ELR (cell line): ENCODE results near the gene C10orf53.

Source experiments
- DNase-seq: peaks from one replicate; pipeline ENCODE4 v3.0.0-alpha.2; 2015; ENCODE audit warnings: low read depth

C10orf53 gene, protein sequence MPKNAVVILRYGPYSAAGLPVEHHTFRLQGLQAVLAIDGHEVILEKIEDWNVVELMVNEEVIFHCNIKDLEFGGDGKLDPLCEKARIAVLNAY

DNA sequence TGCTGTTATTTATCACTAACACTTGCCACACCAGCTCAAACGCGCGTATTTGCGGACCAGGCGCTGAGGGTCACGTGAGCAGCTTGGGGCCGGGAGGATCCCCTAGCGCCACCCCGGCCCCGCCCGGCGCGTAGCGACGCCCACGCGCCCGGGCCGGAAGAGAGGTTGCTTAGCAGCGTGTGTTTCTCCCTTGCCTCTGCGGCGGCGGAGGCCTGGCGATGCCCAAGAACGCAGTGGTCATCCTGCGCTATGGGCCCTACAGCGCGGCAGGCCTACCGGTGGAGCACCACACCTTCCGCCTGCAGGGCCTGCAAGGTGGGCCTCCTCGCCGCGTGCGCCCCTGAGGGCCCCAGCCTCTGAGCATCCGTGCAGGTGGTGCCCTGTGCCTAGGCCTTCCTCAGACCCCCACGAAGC, at the start of gene C10orf53:
C10orf53 (plus strand) TSS at position 172 of the 414 bp plus-strand sequence; CDS start at position 219, 47 bp downstream.
- DNase-seq = no peak

DNA sequence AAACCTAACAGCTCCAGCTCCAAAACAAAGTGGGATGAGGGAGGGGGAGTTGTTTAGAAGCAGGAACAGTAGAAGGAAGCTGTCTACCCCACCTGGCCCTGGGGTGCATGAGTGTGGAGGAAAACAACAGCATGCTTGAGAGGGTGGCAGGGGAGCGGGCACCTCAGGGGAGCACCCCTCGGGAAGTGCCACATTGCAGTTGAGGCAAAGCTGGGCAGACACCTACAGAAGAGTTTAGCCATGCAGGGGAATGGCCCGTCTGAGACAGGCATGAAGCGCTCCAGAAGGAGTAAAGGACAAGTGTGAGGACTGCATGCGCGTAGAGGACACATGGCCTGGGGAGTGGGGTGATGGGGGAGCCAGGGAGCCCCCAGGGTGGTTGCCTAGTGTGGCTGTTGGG, 47.5 kb upstream of the C10orf53 start:
- DNase-seq = no peak

DNA sequence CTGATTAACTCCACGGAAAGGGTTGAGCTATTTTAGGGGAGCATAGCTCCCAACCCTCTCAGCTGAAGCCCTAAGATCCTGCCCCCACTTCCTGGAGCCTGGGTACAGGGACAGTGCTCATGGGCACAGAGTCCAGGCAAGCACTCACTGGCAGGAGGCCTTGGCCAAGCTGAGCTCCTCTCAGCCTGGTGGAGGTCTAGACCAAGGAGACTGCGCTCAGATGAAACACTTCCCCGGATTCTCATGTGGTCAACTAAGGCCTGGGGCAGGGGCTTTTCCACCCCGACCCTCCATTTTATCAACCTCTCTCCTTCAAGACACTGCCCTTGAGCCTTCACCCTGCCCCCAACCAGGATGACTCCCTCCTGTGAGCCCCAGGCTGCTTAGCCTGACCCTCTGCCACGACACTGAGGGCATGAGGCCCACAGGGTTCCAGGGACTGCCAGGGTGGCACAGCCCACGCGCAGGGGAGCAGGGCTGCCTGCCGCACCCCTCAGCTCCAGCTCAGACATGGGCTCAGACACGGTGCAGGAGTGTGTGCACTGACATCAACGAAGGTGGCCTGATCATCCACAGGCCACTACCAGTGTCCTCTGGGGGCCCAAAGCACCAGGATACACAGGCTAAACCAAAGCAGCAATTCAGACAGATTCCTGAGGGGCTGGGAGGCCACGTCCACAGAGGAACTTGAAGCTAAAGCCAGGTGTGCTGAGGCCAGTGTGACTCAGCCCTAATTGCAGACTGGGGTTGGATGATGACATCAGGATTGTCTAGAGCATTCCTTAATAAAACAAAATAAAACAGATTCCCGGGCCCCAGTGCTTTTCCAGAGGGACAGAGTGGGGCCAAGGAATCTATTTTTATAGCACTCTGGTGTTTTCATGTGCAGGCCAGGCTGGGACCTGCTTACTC, 46.8 kb upstream of the C10orf53 start:
- no peak for DNase-seq

- DNase-seq = no peak
Measured at GRCh38 chr10:49633327-49634068, 46.0 kb upstream of the C10orf53 start.

- DNase-seq = no peak
Measured at GRCh38 chr10:49634069-49634660, 45.3 kb upstream of the C10orf53 start.

- no peak for DNase-seq
Measured at GRCh38 chr10:49642311-49642710, 37.1 kb upstream of the C10orf53 start.

- DNase-seq = no peak
Measured at GRCh38 chr10:49643241-49644034, 36.0 kb upstream of the C10orf53 start.

- DNase-seq = no peak
Measured at GRCh38 chr10:49644035-49644646, 35.3 kb upstream of the C10orf53 start.

GRCh38 chr10:49645417-49645816, 34.0 kb upstream of the C10orf53 start:
- no peak for DNase-seq

GRCh38 chr10:49645871-49646870, 33.3 kb upstream of the C10orf53 start:
- DNase-seq = no peak

DNA sequence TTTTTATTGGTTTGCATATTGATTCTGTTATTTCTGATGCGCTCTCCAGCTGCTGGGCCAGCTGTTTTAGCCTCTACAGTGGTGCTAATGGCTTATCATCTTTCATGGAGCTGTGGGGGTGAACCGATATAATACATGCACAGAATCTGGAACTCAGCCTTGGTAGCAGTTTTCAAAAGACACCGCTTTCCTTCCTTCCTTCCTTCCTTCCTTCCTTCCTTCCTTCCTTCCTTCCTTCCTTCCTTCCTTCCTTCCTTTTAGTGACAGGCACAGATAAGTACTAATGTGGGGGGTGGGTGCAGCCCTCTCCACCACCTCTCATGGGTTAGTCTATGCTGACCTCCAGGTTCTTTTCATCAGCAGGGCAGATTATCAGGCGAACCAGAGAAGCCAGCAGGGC, 31.9 kb upstream of the C10orf53 start:
- DNase-seq = no peak

- DNase-seq = no peak
Measured at GRCh38 chr10:49647985-49648795, 31.3 kb upstream of the C10orf53 start.

- peak; percentile 31 for DNase-seq
Measured at GRCh38 chr10:49649294-49649693, 30.2 kb upstream of the C10orf53 start.

DNA sequence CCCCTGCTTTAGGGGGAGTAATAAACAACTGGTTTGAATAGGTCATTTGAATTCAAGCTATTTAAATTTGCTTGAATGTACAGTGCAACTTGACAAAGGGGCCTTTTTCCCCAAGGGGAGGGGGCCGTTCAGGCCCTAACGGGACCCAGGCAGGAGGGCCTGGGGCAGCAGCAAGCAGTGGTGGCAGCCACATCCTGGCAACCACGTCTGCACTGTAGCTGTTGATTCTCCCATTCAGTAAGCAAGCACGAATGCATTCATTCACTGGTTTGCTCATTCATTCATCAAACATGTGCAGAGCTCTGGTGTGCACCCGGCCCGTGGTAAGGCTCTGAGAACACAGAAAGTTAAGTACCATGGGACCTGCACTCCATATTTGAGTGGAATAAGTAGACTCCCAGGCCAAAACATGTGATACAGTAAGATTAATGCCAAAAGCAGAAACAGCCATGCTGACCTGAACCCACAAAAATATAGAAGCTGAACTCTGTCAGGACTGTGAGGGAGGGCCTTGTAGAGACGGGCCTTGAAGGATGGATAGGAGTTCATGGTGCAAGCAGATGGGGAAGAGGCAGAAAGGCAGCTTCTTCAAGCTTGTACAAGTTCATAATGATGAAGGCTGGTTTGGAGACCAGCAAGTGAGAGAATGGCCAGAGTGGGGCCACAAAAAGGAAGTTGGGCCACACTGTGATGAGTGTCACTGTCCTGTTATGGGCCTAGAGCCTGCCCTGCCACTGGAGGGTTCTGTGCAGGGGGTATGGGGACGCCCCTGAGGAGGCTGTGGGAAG, 29.3 kb upstream of the C10orf53 start:
- DNase-seq = no peak

DNA sequence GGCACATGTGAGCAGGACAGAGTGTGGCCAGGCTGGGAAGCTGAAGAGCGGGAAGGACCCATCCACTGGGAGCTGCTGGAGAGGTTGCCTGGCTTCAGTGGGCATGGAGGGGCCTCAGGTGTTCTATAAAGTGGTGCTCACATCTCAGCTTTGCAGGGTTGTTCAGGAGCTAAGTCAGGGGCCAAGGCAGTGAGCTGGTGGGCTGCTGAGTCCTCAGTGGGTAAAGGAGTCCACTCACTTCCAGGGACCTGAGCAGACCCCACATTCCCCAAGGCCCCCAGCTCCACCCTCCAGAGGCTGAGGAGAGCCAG, 28.8 kb upstream of the C10orf53 start:
- DNase-seq = no peak

DNA sequence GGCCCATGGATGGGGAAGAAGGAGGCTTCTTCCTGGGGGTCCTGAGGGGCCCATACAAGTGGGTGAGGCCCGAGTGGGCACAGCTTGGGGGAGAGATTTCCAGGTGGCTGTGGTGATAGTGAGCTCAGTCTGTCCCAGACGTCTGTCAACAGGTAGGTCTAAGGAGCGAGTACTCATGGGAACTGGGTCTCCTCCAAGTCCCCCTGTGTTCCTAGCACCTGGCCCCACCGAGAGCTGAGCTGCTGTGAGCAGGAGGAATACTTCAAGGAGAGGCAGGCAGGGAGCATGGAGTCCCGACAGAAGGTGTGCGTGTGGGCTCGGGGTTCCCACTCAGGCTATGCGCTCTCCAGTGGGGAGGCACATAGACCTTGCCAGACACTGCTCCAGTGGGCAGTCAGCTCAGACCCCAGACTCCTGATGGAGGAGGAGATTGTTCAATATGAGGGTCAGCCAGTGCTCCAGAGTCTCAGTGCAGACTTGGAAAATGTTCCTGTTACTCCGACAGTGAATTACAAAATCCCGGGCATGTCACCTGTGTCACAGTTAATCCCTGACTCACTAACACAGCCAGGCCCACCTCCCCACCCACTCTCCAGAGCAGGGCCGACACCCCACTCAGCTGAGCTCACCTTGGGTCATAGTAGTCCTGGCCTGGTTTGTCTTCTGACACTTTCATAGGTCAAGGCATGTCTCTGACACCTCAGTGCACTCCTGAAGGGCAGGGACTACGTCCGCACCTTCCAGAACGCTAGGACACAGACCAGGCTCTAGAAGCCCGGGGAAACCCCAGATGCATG, 28.2 kb upstream of the C10orf53 start:
- DNase-seq = no peak

DNA sequence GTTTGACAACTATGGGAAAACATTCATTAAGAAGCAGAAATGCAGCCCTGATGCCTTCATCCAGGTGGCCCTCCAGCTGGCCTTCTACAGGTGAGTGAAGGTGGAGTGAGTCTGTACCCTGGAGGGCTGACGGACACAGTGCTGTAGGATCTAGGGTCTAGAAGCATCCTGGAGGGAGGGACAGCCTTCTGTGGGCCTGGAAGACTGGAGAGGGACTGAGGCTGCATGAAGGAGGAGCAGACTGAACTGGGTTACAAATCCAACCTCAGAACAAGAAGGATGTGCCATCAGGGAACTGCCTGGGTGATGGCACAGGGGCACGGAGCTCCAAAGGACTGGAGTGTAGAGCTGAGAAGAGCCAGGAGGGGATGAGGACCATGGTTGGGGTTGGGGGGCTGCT, 27.5 kb upstream of the C10orf53 start:
- no peak for DNase-seq
